ENCODE results near the gene VWA8. TPM values are rescaled to one million over a fixed set of nuclear protein-coding genes. Genes with fewer than 3 reads are reported as not detected.

The VWA8 gene
- total RNA-seq, 1 donor from 2014 or later, result 9.8 TPM

GRCh38 chr13:41563341-41563983 is 397.4 kb downstream of the VWA8 start:
- DNase-seq (ENCODE audit: low read depth), result no peak
- TF ChIP-seq CTCF (conservative IDR thresholded peaks at IDR 0.05; ENCODE audit: low read depth, low read length), result no peak

GRCh38 chr13:41562541-41563178 is 398.2 kb downstream of the VWA8 start:
- H3K4me3 ChIP-seq (ENCODE audit: low read depth, low read length), result no peak overlapping the region
- no peak for TF ChIP-seq CTCF (conservative IDR thresholded peaks at IDR 0.05; ENCODE audit: low read depth, low read length)
- no peak for DNase-seq (ENCODE audit: low read depth)

More at GRCh38 chr13:41563341-41563983, 397.4 kb downstream of the VWA8 start:
- H3K4me3 ChIP-seq (ENCODE audit: low read depth, low read length), result no peak overlapping the region

GRCh38 chr13:41562083-41562482 is 398.8 kb downstream of the VWA8 start:
- no peak for DNase-seq (ENCODE audit: low read depth)
- H3K4me3 ChIP-seq (ENCODE audit: low read depth, low read length), result no peak overlapping the region
- TF ChIP-seq CTCF (conservative IDR thresholded peaks at IDR 0.05; ENCODE audit: low read depth, low read length), result no peak

- no peak for TF ChIP-seq CTCF (conservative IDR thresholded peaks at IDR 0.05; ENCODE audit: low read depth, low read length)
Observed at GRCh38 chr13:41561170-41561569, 399.7 kb downstream of the VWA8 start.

GRCh38 chr13:41558781-41559560 is 401.9 kb downstream of the VWA8 start:
- no peak for TF ChIP-seq CTCF (conservative IDR thresholded peaks at IDR 0.05; ENCODE audit: low read depth, low read length)
- DNase-seq (ENCODE audit: low read depth), result no peak
- no peak overlapping the region for H3K4me3 ChIP-seq (ENCODE audit: low read depth, low read length)

More at GRCh38 chr13:41561170-41561569, 399.7 kb downstream of the VWA8 start:
- no peak overlapping the region for H3K4me3 ChIP-seq (ENCODE audit: low read depth, low read length)
- no peak for DNase-seq (ENCODE audit: low read depth)

GRCh38 chr13:41557719-41558118 is 403.2 kb downstream of the VWA8 start:
- DNase-seq (ENCODE audit: low read depth), result no peak
- no peak overlapping the region for H3K4me3 ChIP-seq (ENCODE audit: low read depth, low read length)
- TF ChIP-seq CTCF (conservative IDR thresholded peaks at IDR 0.05; ENCODE audit: low read depth, low read length), result no peak
